CD4-positive, alpha-beta T cell (primary cell): ENCODE measurements around the gene CTTNBP2. TPM values are rescaled to one million over a fixed set of nuclear protein-coding genes. Genes with fewer than 3 reads are reported as not detected.

Experiments used
- ATAC-seq: fragments of 200-7000 bp; cut with Tn5 transposase; one replicate; pipeline ENCODE4 v1.10.0; 2022; ENCODE audit warnings: mild to moderate bottlenecking; ENCODE audit not compliant: poor library complexity
- CTCF ChIA-PET: fragments of 350-600 bp; sonication (Branson Sonifier 250); formaldehyde crosslinking; loops from one replicate; lab custom pipeline; 2021; ENCODE audit warnings: antibody characterized with exemption, inconsistent platforms; lab: Charles Lee
- POLR2A ChIA-PET: fragments of 350-600 bp; sonication (Branson Sonifier 250); formaldehyde crosslinking; loops from one replicate; lab custom pipeline; 2021; ENCODE audit warnings: antibody characterized with exemption, inconsistent platforms; lab: Charles Lee
- DNase-seq, 14 experiments: peaks; one replicate each; pipeline ENCODE4 v3.0.0-alpha.2; 2013 to 2020; ENCODE audit warnings: mixed read lengths in 2 of 14
- H3K27ac ChIP-seq, 2 donors: one replicate each; pipeline versions ENCODE4 v1.5.1 to v1.7.0; 2013; ENCODE audit warnings: low read length in 2 of 2, low read depth in 1 of 2, mild to moderate bottlenecking in 1 of 2
- H3K27me3 ChIP-seq, 2 experiments: 1 replicate in 1 of 2; 2 replicates in 1 of 2; pipeline versions ENCODE4 v1.6.1 to v1.7.0; 2013; ENCODE audit warnings: low read length in 2 of 2, control low read depth in 1 of 2, mild to moderate bottlenecking in 1 of 2, moderate library complexity in 1 of 2; ENCODE audit not compliant: insufficient read depth in 2 of 2, control insufficient read depth in 1 of 2
- H3K36me3 ChIP-seq: one replicate; pipeline ENCODE4 v1.6.1; 2013; ENCODE audit warnings: low read length, control low read depth; ENCODE audit not compliant: insufficient read depth
- H3K4me1 ChIP-seq: one replicate; pipeline ENCODE4 v1.6.1; 2013; ENCODE audit warnings: low read length, control low read depth; ENCODE audit not compliant: insufficient read depth
- H3K4me3 ChIP-seq: one replicate; pipeline ENCODE4 v1.5.1; 2013; ENCODE audit warnings: mild to moderate bottlenecking, low read length, moderate library complexity
- H3K9me3 ChIP-seq, 2 experiments: 1 replicate in 1 of 2; 2 replicates in 1 of 2; pipeline versions ENCODE4 v1.6.1 to v1.7.0; 2013; ENCODE audit warnings: low read length in 2 of 2, mild to moderate bottlenecking in 2 of 2, control low read depth in 1 of 2, moderate library complexity in 1 of 2; ENCODE audit not compliant: control insufficient read depth in 1 of 2, insufficient read depth in 1 of 2
- H3K27ac Mint-ChIP-seq: one replicate; pipeline ENCODE4 v1.8.0; 2020; ENCODE audit warnings: mixed read lengths
- H3K27me3 Mint-ChIP-seq: one replicate; pipeline ENCODE4 v1.8.0; 2021; ENCODE audit warnings: mixed read lengths
- H3K36me3 Mint-ChIP-seq: one replicate; pipeline ENCODE4 v1.8.0; 2021; ENCODE audit warnings: low read depth, mixed read lengths
- H3K4me1 Mint-ChIP-seq: one replicate; pipeline ENCODE4 v1.8.0; 2021; ENCODE audit warnings: low read depth, mixed read lengths
- H3K4me3 Mint-ChIP-seq: one replicate; pipeline ENCODE4 v1.8.0; 2020; ENCODE audit warnings: mild to moderate bottlenecking, mixed read lengths
- H3K9me3 Mint-ChIP-seq: one replicate; pipeline ENCODE4 v1.8.0; 2020; ENCODE audit warnings: mixed read lengths
- CTCF ChIP-seq: fragments of 200-600 bp; IDR thresholded peaks from one replicate; pipeline ENCODE4 v1.8.0; 2022; ENCODE audit warnings: antibody characterized with exemption, mild to moderate bottlenecking
- intact Hi-C, 2 experiments: fragments of 100-400 bp; cut with DNase I in 1 of 2; cut with micrococcal nuclease in 1 of 2; formaldehyde crosslinking; loops; one replicate each; pipeline versions ENCODE4 v1.15.1 to v1.9.0; 2023 to 2025; cut with DNase I, micrococcal nuclease
- total RNA-seq, 174 experiments: library from RNA in 2 of 174; stranded (reverse) in 2 of 174; gene quantifications; one replicate each; pipeline ENCODE4 v1.2.3 and lab custom pipeline; 2021 to 2026

Gene CTTNBP2
- total RNA-seq, 2 experiments from 2014 or later, result not detected

DNA sequence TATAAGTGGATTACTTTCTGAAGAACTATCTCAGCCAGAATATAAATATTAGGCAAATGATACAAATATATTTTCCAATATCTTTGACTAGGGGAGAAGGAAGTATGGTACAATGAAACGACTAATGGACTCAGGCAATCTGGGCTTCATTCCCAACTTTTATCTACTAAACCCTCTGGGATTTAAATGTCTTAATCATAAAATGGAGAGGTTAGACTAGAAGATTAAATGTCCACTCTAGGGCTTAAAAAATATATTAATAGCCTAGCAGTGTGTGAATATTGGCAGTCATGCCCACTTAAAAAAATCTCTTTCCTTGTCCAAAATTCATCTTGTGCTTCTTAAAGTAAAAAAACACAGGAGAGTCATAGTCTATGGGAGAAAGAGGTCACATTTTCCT, 98.3 kb downstream of the CTTNBP2 start:
- Histone ChIP-seq H3K4me3 (no peak overlapping the region), H3K9me3 (no peaks in the 10 kb centered on the region), H3K36me3 (no peaks in the 10 kb centered on the region), H3K27ac (no peak overlapping the region), H3K4me1 (no peaks in the 10 kb centered on the region), H3K27me3 (no peaks in the 10 kb centered on the region)
- H3K36me3 Mint-ChIP-seq, result no peaks in the 10 kb centered on the region
- no peaks in the 10 kb centered on the region for H3K4me1 Mint-ChIP-seq
- H3K27me3 Mint-ChIP-seq, result no peaks in the 10 kb centered on the region
- H3K27ac Mint-ChIP-seq, result no peak overlapping the region
- POLR2A ChIA-PET, result no interaction called here
- no peaks in the 10 kb centered on the region for H3K9me3 Mint-ChIP-seq
- intact Hi-C loops, result no loop called here
- ATAC-seq, result no peak
- H3K4me3 Mint-ChIP-seq, result no peak overlapping the region
- CTCF ChIA-PET, result no interaction called here
- no peak for TF ChIP-seq CTCF
- no peak for DNase-seq

DNA sequence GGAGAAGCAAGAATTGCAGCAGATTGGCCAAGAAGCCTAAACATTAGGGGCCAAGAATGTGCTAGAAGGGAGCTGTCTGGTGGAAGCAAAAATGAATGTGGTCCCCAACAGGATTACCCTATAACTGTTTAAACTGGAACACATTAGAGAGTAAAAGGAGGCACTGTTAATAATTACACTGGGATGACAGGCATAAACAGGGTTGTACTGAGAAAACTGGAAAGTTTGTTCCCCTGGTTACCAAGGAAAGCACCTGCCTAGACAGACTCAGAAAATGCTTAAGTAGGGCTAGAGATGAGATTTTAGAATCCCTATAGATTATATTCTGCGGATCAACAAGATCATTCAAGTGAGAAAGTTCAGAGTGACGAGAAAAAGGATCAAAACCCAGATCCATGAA, 100.8 kb downstream of the CTTNBP2 start:
- H3K27me3 Mint-ChIP-seq, result no peaks in the 10 kb centered on the region
- intact Hi-C loops, result no loop called here

GRCh38 chr7:117771756-117772155, 101.5 kb downstream of the CTTNBP2 start:
- Mint-ChIP-seq H3K4me3 (no peak overlapping the region), H3K36me3 (no peaks in the 10 kb centered on the region), H3K27ac (no peak overlapping the region), H3K27me3 (peaks cover 4% of the 10 kb centered on the region), H3K9me3 (no peaks in the 10 kb centered on the region), H3K4me1 (no peaks in the 10 kb centered on the region)
- intact Hi-C loops, result no loop called here
- ATAC-seq (no peak), DNase-seq (no peak)
- no peaks in the 10 kb centered on the region for H3K9me3 ChIP-seq
- no peaks in the 10 kb centered on the region for H3K36me3 ChIP-seq
- H3K4me3 ChIP-seq, result no peak overlapping the region
- ChIA-PET POLR2A (no interaction called here), CTCF (no interaction called here)
- no peaks in the 10 kb centered on the region for H3K27me3 ChIP-seq
- TF ChIP-seq CTCF, result no peak
- no peaks in the 10 kb centered on the region for H3K4me1 ChIP-seq
- no peak overlapping the region for H3K27ac ChIP-seq

More for the DNA sequence above, 100.8 kb downstream of the CTTNBP2 start:
- Histone ChIP-seq H3K9me3 (no peaks in the 10 kb centered on the region), H3K4me1 (no peaks in the 10 kb centered on the region), H3K4me3 (no peak overlapping the region), H3K27me3 (no peaks in the 10 kb centered on the region), H3K36me3 (no peaks in the 10 kb centered on the region), H3K27ac (no peak overlapping the region)
- CTCF ChIA-PET, result no interaction called here
- DNase-seq, result no peak
- H3K4me1 Mint-ChIP-seq, result no peaks in the 10 kb centered on the region
- no peaks in the 10 kb centered on the region for H3K36me3 Mint-ChIP-seq
- POLR2A ChIA-PET, result no interaction called here
- ATAC-seq, result no peak
- no peak for TF ChIP-seq CTCF
- no peak overlapping the region for H3K27ac Mint-ChIP-seq
- no peak overlapping the region for H3K4me3 Mint-ChIP-seq
- H3K9me3 Mint-ChIP-seq, result no peaks in the 10 kb centered on the region
